Activated B cell treated with CpG ODN at 0.5 μM for 24 hours (primary cell): ENCODE data around the gene GRIK4. TPM values are rescaled to one million over a fixed set of nuclear protein-coding genes. Genes with fewer than 3 reads are reported as not detected.

Experiments
- ATAC-seq: fragments of 200-7000 bp; cut with Tn5 transposase; one replicate; pipeline ENCODE4 v1.10.0; 2021; ENCODE audit warnings: low read depth, mild to moderate bottlenecking, moderate library complexity
- CTCF ChIA-PET: fragments of 350-600 bp; sonication (Branson Sonifier 250); formaldehyde crosslinking; loops from one replicate; lab custom pipeline; 2021; ENCODE audit warnings: antibody characterized with exemption; lab: Charles Lee
- POLR2A ChIA-PET: fragments of 350-600 bp; sonication (Branson Sonifier 250); formaldehyde crosslinking; loops from one replicate; lab custom pipeline; 2021; ENCODE audit warnings: antibody characterized with exemption; lab: Charles Lee
- DNase-seq: peaks from one replicate; pipeline ENCODE4 v3.0.0; 2022
- H3K27ac Mint-ChIP-seq: one replicate; pipeline ENCODE4 v1.8.0; 2020; ENCODE audit warnings: mixed read lengths
- H3K27me3 Mint-ChIP-seq: one replicate; pipeline ENCODE4 v1.8.0; 2021; ENCODE audit warnings: mixed read lengths
- H3K36me3 Mint-ChIP-seq: one replicate; pipeline ENCODE4 v1.8.0; 2021; ENCODE audit warnings: low read depth, mixed read lengths
- H3K4me1 Mint-ChIP-seq: one replicate; pipeline ENCODE4 v1.8.0; 2021; ENCODE audit warnings: mixed read lengths
- H3K4me3 Mint-ChIP-seq: one replicate; pipeline ENCODE4 v1.8.0; 2020; ENCODE audit warnings: mild to moderate bottlenecking, mixed read lengths
- H3K9me3 Mint-ChIP-seq: one replicate; pipeline ENCODE4 v1.8.0; 2020; ENCODE audit warnings: mixed read lengths
- intact Hi-C: fragments of 100-400 bp; cut with micrococcal nuclease; formaldehyde crosslinking; loops from one replicate; pipeline ENCODE4 v1.15.1; 2024
- total RNA-seq: library from RNA; stranded (reverse); gene quantifications from 2 replicates; pipeline ENCODE4 v1.2.3, GENCODE V29; 2022
- TF ChIP-seq, protein P1 (sequence below): fragments of 200-600 bp; IDR thresholded peaks from one replicate; pipeline ENCODE4 v1.8.0; 2022; ENCODE audit warnings: antibody characterized with exemption, mild to moderate bottlenecking

GRIK4 gene
- total RNA-seq, 1 donor from 2014 or later: not detected

DNA sequence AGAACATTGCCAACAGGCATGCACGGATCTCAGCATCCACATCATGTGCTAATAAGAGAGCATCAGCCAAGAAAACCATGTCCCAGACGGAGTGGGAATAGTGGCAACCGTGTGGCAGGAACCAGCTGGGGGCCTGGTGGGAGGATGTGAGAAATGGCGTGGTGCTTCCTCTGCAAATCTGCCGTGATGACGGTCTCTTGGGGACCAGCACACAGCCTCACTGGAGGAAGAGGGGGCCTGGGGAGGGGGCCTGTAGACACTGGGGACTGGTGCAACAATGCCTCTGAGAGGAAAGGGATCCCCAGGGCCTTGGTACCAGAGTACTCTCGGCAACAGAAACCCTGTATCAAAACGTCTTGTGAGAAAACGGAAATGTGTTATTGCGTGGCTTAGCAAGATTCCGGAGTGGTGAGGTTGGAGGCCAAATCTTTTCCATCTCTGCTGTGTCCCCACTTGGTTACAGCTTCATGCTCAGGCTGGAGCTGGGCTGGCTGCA, 358.0 kb downstream of the GRIK4 start:
- TF ChIP-seq, protein P1, sequence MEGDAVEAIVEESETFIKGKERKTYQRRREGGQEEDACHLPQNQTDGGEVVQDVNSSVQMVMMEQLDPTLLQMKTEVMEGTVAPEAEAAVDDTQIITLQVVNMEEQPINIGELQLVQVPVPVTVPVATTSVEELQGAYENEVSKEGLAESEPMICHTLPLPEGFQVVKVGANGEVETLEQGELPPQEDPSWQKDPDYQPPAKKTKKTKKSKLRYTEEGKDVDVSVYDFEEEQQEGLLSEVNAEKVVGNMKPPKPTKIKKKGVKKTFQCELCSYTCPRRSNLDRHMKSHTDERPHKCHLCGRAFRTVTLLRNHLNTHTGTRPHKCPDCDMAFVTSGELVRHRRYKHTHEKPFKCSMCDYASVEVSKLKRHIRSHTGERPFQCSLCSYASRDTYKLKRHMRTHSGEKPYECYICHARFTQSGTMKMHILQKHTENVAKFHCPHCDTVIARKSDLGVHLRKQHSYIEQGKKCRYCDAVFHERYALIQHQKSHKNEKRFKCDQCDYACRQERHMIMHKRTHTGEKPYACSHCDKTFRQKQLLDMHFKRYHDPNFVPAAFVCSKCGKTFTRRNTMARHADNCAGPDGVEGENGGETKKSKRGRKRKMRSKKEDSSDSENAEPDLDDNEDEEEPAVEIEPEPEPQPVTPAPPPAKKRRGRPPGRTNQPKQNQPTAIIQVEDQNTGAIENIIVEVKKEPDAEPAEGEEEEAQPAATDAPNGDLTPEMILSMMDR: no peak
- Mint-ChIP-seq H3K27ac (no peak overlapping the region), H3K9me3 (no peaks in the 10 kb centered on the region), H3K36me3 (no peaks in the 10 kb centered on the region), H3K27me3 (peaks cover 31% of the 10 kb centered on the region), H3K4me3 (no peak overlapping the region), H3K4me1 (peaks cover 7% of the 10 kb centered on the region)
- DNase-seq: no peak
- ChIA-PET CTCF (no interaction called here), POLR2A (no interaction called here)
- ATAC-seq: peak; percentile 56
- intact Hi-C loops: no loop called here

- ATAC-seq (no peak), DNase-seq (no peak)
- Mint-ChIP-seq H3K4me3 (no peak overlapping the region), H3K27me3 (peaks cover 31% of the 10 kb centered on the region), H3K27ac (no peak overlapping the region), H3K9me3 (no peaks in the 10 kb centered on the region), H3K4me1 (peaks cover 7% of the 10 kb centered on the region), H3K36me3 (no peaks in the 10 kb centered on the region)
- TF ChIP-seq, protein P1: no peak
- CTCF ChIA-PET: no interaction called here
- intact Hi-C loops: no loop called here
- POLR2A ChIA-PET: no interaction called here
Measured at GRCh38 chr11:120871194-120871593, 359.6 kb downstream of the GRIK4 start.

DNA sequence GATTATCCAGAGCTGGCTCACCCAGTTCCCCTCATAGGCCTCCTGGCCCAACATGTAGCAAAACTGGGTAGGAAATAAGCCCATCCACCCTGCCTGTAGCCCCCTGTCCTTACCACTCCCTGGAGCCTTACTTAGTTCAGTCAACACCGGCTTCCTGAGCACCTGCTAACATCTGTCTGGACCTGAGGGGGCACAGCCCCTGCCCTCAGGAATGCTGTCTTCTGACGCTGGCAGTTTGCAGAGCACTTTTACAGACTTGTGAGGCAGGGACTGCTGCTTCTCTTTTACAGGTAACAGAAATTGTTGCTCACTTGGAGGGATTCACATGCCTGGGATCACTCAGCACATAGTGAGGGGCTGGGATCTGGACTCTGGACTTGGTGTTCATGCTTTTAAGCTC, 360.4 kb downstream of the GRIK4 start:
- no peak overlapping the region for H3K4me3 Mint-ChIP-seq
- intact Hi-C loops: no loop called here
- POLR2A ChIA-PET: interaction anchor here (0.5 kb wide), 1 partner anchor 56 kb away, joined by 5 read pairs; no protein-coding TSS in a partner anchor
- no peak overlapping the region for H3K27ac Mint-ChIP-seq
- H3K9me3 Mint-ChIP-seq: peaks cover 2% of the 10 kb centered on the region
- H3K27me3 Mint-ChIP-seq: peaks cover 31% of the 10 kb centered on the region
- TF ChIP-seq, protein P1: no peak
- CTCF ChIA-PET: no interaction called here
- DNase-seq (no peak), ATAC-seq (no peak)
- H3K36me3 Mint-ChIP-seq: no peaks in the 10 kb centered on the region
- H3K4me1 Mint-ChIP-seq: peaks cover 7% of the 10 kb centered on the region

DNA sequence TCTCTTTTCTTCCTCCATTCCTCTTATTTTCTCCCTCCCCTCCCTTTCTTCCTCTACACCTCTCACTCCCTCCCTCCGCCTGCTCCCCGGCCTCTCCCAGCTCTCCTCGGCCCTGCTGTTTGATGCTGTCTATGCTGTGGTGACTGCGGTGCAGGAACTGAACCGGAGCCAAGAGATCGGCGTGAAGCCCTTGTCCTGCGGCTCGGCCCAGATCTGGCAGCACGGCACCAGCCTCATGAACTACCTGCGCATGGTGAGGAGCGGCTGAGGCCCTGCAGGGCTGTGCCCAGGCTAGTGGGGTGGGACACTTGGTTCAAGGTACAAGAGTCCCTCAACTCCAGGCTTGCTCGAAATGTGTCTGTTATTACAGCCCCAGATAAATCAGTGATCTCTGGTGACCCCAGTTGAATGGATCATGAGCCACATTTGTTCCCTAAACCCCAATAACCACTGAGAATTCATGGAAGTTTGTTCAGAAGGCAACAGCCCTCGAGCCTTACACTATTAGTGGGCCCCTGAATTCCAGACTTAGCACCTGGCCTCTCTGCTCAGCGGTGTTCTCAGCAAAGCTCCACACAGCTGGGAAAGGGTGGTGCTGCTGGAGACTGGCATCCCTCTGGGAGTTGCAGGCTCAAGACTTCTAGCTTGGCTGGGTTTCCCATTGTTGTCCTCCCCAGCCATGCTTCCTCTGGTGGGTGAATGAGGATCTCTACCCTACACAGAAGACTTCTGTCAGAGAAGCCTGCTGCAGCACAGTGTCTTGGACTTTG, 362.6 kb downstream of the GRIK4 start:
- ATAC-seq: no peak
- intact Hi-C loops: no loop called here
- no peak overlapping the region for H3K4me3 Mint-ChIP-seq
- TF ChIP-seq, protein P1: no peak
- peaks cover 20% of the 10 kb centered on the region for H3K27me3 Mint-ChIP-seq
- H3K36me3 Mint-ChIP-seq: no peaks in the 10 kb centered on the region
- peaks cover 2% of the 10 kb centered on the region for H3K9me3 Mint-ChIP-seq
- no peak for DNase-seq
- peaks cover 7% of the 10 kb centered on the region for H3K4me1 Mint-ChIP-seq
- CTCF ChIA-PET: no interaction called here
- no peak overlapping the region for H3K27ac Mint-ChIP-seq
- POLR2A ChIA-PET: no interaction called here

- ChIA-PET CTCF (interaction anchor here (0.9 kb wide), 1 partner anchor 319 kb away, joined by 3 read pairs; no protein-coding TSS in a partner anchor), POLR2A (no interaction called here)
- no peak overlapping the region for H3K27ac Mint-ChIP-seq
Measured at GRCh38 chr11:120875986-120876385, 364.4 kb downstream of the GRIK4 start.

More at GRCh38 chr11:120875986-120876385, 364.4 kb downstream of the GRIK4 start:
- Mint-ChIP-seq H3K27me3 (peaks cover 17% of the 10 kb centered on the region), H3K4me3 (no peak overlapping the region), H3K36me3 (no peaks in the 10 kb centered on the region), H3K9me3 (peaks cover 2% of the 10 kb centered on the region), H3K4me1 (no peaks in the 10 kb centered on the region)
- TF ChIP-seq, protein P1: no peak
- intact Hi-C loops: no loop called here
- ATAC-seq (no peak), DNase-seq (no peak)
